HEK293 (cell line): ENCODE measurements around the gene INSM1.

Experiments
- MEIS1 ChIP-seq: sonication (generic); formaldehyde crosslinking; IDR thresholded peaks from 2 replicates; pipeline ENCODE4 v1.8.1; 2022; ENCODE audit warnings: missing genetic modification reagents, mild to moderate bottlenecking, borderline replicate concordance
- YY1 ChIP-seq: fragments of 450-650 bp; formaldehyde crosslinking; IDR thresholded peaks from 2 replicates; pipeline ENCODE4 v1.5.1; 2018; ENCODE audit warnings: missing biosample characterization, missing genetic modification characterization
- ZBTB17 ChIP-seq: fragments of 450-650 bp; formaldehyde crosslinking; IDR thresholded peaks from 2 replicates; pipeline ENCODE4 v1.5.1; 2016; ENCODE audit warnings: missing biosample characterization, missing genetic modification characterization
- ZNF23 ChIP-seq: fragments of 450-650 bp; formaldehyde crosslinking; IDR thresholded peaks from 2 replicates; pipeline ENCODE4 v1.5.1; 2016; ENCODE audit warnings: missing biosample characterization, missing genetic modification characterization, borderline replicate concordance
- ZNF274 ChIP-seq, 2 experiments: fragments of 200-500 bp in 1 of 2; fragments of 450-650 bp in 1 of 2; sonication (Bioruptor generic) in 1 of 2; formaldehyde crosslinking in 1 of 2; IDR thresholded peaks; 2 replicates each; pipeline versions ENCODE4 v1.5.1 to v1.6.1; 2014 to 2016; ENCODE audit warnings: borderline replicate concordance in 1 of 2, inconsistent platforms in 1 of 2, low read length in 1 of 2, missing biosample characterization in 1 of 2, missing genetic modification characterization in 1 of 2
- ZNF747 ChIP-seq: fragments of 450-650 bp; formaldehyde crosslinking; IDR thresholded peaks from 2 replicates; pipeline ENCODE4 v1.5.1; 2016; ENCODE audit warnings: missing biosample characterization, missing genetic modification characterization
- ZNF785 ChIP-seq: fragments of 450-650 bp; formaldehyde crosslinking; IDR thresholded peaks from 2 replicates; pipeline ENCODE4 v1.5.1; 2016; ENCODE audit warnings: missing biosample characterization, missing genetic modification characterization
- ZNF792 ChIP-seq: fragments of 450-650 bp; formaldehyde crosslinking; IDR thresholded peaks from 2 replicates; pipeline ENCODE4 v1.5.1; 2016; ENCODE audit warnings: missing biosample characterization, missing genetic modification characterization
- TF ChIP-seq, protein P1 (sequence below): fragments of 450-650 bp; formaldehyde crosslinking; IDR thresholded peaks from 2 replicates; pipeline ENCODE4 v1.5.1; 2016; ENCODE audit warnings: missing biosample characterization, missing genetic modification characterization
- TF ChIP-seq, protein P2 (sequence below): fragments of 450-650 bp; formaldehyde crosslinking; IDR thresholded peaks from 2 replicates; pipeline ENCODE4 v1.5.1; 2016; ENCODE audit warnings: missing biosample characterization, missing genetic modification characterization, low read depth
- TF ChIP-seq, protein P3 (sequence below): fragments of 450-650 bp; formaldehyde crosslinking; IDR thresholded peaks from 2 replicates; pipeline ENCODE4 v1.5.1; 2016; ENCODE audit warnings: missing biosample characterization, missing genetic modification characterization
- TF ChIP-seq, protein P4 (sequence below): fragments of 450-650 bp; formaldehyde crosslinking; IDR thresholded peaks from 2 replicates; pipeline ENCODE4 v1.5.1; 2016; ENCODE audit warnings: missing biosample characterization, missing genetic modification characterization, borderline replicate concordance

DNA sequence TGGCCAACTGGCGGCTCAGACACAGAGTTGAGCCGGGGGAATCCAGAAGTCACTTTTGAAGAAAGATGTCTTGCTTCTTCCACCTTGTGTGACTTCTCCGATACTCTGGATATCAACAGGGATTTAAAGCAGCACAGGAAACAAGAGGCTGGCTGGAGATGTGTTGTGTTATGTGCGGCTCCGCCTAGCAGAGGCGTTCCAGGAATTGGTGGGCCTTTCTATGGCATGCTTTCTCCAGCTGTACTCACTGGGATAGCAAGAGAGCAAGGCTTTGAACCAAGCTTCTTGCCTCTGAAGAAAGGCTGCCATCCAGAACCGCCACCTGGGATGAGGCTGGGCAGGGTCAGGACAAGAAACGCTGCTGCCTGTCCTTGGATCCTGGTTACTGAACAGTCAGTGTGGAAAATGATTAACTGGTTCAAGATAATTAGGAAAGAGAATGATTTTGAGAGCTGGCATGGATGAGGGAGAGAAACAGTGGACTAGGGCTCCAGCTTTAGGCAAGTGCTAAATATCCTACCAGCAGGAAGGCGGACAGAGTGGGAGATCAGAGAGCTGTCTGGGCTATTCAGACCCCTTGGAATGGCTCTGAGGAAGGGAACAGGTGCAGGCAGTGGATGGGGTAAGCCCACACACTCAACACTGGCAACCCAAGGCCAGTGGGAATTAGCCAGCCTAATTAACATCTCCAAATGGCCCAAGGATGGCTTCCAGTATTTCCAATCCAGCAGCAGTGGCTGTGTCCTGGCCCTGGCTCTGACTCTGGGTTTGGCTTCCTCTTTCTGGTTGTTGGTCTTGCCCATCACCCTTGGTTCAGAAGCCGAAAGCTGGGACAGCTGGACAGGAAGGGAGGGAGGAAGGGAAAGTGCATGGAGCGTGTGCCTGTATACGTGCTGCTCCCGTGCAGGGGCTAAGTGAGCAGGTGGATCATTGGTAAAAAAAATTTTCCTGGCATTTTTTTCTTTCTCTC is 31.9 kb downstream of the INSM1 start:
- TF ChIP-seq ZNF785 (tag by site-specific recombination) (no peak), ZNF274 (IDR thresholded peaks at IDR 0.05; ENCODE audit: low read length) (no peak), ZNF274 (tag by site-specific recombination; IDR thresholded peaks at IDR 0.05; ENCODE audit: borderline replicate concordance) (no peak), YY1 (no peak), MEIS1 (no peak), ZNF792 (tag by site-specific recombination) (no peak), ZNF23 (tag by site-specific recombination) (no peak), ZNF747 (tag by site-specific recombination) (no peak), ZBTB17 (tag by site-specific recombination) (no peak)
- TF ChIP-seq, protein P1, sequence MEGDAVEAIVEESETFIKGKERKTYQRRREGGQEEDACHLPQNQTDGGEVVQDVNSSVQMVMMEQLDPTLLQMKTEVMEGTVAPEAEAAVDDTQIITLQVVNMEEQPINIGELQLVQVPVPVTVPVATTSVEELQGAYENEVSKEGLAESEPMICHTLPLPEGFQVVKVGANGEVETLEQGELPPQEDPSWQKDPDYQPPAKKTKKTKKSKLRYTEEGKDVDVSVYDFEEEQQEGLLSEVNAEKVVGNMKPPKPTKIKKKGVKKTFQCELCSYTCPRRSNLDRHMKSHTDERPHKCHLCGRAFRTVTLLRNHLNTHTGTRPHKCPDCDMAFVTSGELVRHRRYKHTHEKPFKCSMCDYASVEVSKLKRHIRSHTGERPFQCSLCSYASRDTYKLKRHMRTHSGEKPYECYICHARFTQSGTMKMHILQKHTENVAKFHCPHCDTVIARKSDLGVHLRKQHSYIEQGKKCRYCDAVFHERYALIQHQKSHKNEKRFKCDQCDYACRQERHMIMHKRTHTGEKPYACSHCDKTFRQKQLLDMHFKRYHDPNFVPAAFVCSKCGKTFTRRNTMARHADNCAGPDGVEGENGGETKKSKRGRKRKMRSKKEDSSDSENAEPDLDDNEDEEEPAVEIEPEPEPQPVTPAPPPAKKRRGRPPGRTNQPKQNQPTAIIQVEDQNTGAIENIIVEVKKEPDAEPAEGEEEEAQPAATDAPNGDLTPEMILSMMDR (tag by site-specific recombination): no peak
- TF ChIP-seq, protein P2, sequence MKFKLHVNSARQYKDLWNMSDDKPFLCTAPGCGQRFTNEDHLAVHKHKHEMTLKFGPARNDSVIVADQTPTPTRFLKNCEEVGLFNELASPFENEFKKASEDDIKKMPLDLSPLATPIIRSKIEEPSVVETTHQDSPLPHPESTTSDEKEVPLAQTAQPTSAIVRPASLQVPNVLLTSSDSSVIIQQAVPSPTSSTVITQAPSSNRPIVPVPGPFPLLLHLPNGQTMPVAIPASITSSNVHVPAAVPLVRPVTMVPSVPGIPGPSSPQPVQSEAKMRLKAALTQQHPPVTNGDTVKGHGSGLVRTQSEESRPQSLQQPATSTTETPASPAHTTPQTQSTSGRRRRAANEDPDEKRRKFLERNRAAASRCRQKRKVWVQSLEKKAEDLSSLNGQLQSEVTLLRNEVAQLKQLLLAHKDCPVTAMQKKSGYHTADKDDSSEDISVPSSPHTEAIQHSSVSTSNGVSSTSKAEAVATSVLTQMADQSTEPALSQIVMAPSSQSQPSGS: no peak
- TF ChIP-seq, protein P3, sequence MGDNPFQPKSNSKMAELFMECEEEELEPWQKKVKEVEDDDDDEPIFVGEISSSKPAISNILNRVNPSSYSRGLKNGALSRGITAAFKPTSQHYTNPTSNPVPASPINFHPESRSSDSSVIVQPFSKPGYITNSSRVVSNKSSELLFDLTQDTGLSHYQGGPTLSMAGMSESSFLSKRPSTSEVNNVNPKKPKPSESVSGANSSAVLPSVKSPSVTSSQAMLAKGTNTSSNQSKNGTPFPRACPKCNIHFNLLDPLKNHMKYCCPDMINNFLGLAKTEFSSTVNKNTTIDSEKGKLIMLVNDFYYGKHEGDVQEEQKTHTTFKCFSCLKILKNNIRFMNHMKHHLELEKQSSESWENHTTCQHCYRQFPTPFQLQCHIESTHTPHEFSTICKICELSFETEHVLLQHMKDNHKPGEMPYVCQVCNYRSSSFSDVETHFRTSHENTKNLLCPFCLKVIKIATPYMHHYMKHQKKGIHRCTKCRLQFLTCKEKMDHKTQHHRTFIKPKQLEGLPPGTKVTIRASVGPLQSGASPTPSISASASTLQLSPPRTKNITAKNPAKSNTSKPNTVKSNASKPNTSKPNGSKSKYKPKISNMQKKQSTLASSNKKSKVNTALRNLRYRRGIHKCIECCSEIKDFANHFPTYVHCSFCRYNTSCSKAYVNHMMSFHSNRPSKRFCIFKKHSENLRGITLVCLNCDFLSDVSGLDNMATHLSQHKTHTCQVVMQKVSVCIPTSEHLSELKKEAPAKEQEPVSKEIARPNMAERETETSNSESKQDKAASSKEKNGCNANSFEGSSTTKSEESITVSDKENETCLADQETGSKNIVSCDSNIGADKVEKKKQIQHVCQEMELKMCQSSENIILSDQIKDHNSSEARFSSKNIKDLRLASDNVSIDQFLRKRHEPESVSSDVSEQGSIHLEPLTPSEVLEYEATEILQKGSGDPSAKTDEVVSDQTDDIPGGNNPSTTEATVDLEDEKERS: no peak
- TF ChIP-seq, protein P4, sequence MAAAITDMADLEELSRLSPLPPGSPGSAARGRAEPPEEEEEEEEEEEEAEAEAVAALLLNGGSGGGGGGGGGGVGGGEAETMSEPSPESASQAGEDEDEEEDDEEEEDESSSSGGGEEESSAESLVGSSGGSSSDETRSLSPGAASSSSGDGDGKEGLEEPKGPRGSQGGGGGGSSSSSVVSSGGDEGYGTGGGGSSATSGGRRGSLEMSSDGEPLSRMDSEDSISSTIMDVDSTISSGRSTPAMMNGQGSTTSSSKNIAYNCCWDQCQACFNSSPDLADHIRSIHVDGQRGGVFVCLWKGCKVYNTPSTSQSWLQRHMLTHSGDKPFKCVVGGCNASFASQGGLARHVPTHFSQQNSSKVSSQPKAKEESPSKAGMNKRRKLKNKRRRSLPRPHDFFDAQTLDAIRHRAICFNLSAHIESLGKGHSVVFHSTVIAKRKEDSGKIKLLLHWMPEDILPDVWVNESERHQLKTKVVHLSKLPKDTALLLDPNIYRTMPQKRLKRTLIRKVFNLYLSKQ (tag by site-specific recombination): no peak
